Neuron (in vitro differentiated cells): ENCODE data around the gene TIMM9.
"Not testable (repeated sequence)": the region's sequence is repeated elsewhere in the genome, so short reads cannot be mapped to it uniquely, and the experiment has no call there.

ENCODE experiments used
- H2AFZ ChIP-seq: one replicate; pipeline ENCODE4 v1.6.1; 2013; ENCODE audit warnings: low read depth, mild to moderate bottlenecking, inconsistent platforms, low read length, moderate library complexity
- H3K27me3 ChIP-seq: one replicate; pipeline ENCODE4 v1.6.1; 2013; ENCODE audit warnings: low read length; ENCODE audit not compliant: insufficient read depth
- H3K36me3 ChIP-seq: one replicate; pipeline ENCODE4 v1.6.1; 2013; ENCODE audit warnings: low read length; ENCODE audit not compliant: insufficient read depth
- H3K4me1 ChIP-seq: one replicate; pipeline ENCODE4 v1.6.1; 2013; ENCODE audit warnings: low read length; ENCODE audit not compliant: insufficient read depth
- H3K4me3 ChIP-seq: 2 replicates; pipeline ENCODE4 v1.5.1; 2013; ENCODE audit warnings: mild to moderate bottlenecking, low read length, moderate library complexity
- H3K9me3 ChIP-seq: one replicate; pipeline ENCODE4 v1.6.1; 2013; ENCODE audit warnings: low read length

TIMM9 gene

DNA sequence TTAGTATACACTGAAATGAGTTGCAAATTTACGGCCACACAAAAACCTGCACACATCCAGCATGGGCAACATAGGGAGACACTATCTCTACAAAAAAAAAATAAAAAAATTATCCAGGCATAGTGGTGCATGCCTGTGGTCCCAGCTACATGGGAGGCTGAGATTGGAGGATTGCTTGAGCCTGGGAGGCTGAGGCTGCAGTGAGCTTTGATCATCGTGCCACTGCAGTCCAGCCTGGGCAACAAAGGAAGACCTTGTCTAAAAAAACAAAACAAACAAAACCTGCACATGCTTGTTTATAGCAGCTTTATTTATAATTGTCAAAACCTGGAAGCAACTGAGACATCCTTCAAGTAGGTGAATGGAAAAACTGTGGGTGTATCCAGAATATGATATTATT is 36.5 kb downstream of the TIMM9 start:
- Histone ChIP-seq H3K4me3 (no peak overlapping the region), H3K4me1 (no peaks in the 10 kb centered on the region), H3K36me3 (no peaks in the 10 kb centered on the region), H3K27me3 (no peaks in the 10 kb centered on the region), H2AFZ (no peak overlapping the region), H3K9me3 (no peaks in the 10 kb centered on the region)

DNA sequence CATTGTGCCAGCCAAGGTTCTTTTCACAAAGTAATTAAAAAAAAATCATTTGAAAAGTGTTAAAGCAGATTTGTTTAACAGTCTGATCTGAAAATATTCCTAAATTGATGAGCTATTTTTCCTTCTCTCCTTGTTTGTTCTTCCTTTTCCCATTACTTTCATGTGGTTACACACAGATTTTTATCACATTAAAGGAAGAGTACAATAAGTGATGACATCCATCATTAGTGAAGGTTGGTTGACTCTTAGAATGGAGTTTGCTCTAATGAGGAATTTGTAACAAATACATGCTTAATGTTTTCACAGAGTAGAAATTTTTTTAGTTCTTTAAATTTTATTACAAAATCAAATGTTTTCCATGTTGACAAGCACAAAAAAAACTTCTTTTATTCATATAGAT is 50.5 kb downstream of the TIMM9 start:
- Histone ChIP-seq H3K27me3 (no peaks in the 10 kb centered on the region), H3K36me3 (peaks cover 39% of the 10 kb centered on the region), H3K4me3 (no peak overlapping the region), H2AFZ (no peak overlapping the region), H3K9me3 (peaks cover 2% of the 10 kb centered on the region), H3K4me1 (no peaks in the 10 kb centered on the region)

DNA sequence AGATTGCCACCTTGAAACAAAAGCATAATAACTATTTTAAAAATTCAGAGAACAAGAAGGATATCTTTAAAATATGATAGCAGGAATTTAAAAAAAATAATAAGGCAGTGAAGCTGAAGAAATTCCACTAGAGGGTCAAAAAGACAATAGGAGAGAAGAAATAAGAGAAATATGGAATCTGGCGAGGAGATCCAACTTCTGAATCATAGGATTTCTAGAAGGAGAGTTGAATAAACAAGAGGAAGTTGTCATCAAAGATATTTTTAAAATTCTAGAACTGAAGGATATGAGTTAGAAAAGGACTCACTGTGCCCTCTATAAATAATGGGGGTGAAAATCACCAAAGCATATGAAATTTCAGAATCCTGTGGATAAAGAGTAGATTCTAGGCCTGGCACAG is 58.4 kb downstream of the TIMM9 start:
- Histone ChIP-seq H3K27me3 (no peaks in the 10 kb centered on the region), H3K36me3 (peaks cover 77% of the 10 kb centered on the region), H3K9me3 (no peaks in the 10 kb centered on the region), H3K4me1 (no peaks in the 10 kb centered on the region), H3K4me3 (no peak overlapping the region), H2AFZ (no peak overlapping the region)

DNA sequence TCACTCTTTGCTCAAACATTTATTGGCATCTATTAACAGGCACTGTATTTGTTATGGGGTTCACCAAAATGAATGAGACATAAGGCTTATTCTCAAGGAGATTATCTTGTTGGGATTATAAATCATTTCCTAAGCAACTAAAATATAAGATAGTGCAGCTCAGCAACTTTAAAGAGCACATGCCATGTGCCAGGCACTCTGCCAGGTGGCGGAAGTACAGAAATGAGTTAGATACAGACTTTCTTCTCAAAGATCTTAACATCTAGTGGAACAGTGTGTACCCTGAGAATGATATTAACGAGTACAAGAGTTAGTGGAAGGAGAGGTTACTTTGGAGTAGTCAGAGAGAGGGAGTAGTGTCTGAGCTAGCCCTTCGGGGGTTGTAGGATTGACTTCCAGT is 60.0 kb downstream of the TIMM9 start:
- H3K36me3 ChIP-seq = peaks cover 77% of the 10 kb centered on the region

DNA sequence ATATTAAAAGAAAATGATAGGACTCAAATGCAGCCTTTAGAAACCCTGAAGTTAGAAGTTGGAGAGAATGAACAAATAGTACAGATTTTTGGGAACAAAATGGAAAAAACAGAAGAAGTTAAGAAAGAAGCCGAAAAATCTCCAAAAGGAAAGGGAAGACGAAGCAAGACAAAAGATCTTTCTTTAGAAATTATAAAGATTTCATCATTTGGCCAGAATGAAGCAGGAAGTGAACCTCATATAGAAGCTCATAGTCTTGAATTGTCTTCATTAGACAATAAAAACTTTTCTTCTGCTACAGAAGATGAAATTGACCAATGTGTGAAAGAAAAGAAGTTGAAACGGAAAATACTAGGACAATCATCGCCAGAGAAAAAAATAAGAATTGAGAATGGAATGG is 63.0 kb downstream of the TIMM9 start:
- no peaks in the 10 kb centered on the region for H3K4me1 ChIP-seq
- no peaks in the 10 kb centered on the region for H3K27me3 ChIP-seq
- no peak overlapping the region for H3K4me3 ChIP-seq
- no peaks in the 10 kb centered on the region for H3K9me3 ChIP-seq
- no peak overlapping the region for H2AFZ ChIP-seq
- H3K36me3 ChIP-seq = peaks cover 79% of the 10 kb centered on the region

More for the DNA sequence above, 60.0 kb downstream of the TIMM9 start:
- Histone ChIP-seq H3K9me3 (no peaks in the 10 kb centered on the region), H3K4me1 (no peaks in the 10 kb centered on the region), H3K4me3 (no peak overlapping the region), H2AFZ (no peak overlapping the region), H3K27me3 (no peaks in the 10 kb centered on the region)

DNA sequence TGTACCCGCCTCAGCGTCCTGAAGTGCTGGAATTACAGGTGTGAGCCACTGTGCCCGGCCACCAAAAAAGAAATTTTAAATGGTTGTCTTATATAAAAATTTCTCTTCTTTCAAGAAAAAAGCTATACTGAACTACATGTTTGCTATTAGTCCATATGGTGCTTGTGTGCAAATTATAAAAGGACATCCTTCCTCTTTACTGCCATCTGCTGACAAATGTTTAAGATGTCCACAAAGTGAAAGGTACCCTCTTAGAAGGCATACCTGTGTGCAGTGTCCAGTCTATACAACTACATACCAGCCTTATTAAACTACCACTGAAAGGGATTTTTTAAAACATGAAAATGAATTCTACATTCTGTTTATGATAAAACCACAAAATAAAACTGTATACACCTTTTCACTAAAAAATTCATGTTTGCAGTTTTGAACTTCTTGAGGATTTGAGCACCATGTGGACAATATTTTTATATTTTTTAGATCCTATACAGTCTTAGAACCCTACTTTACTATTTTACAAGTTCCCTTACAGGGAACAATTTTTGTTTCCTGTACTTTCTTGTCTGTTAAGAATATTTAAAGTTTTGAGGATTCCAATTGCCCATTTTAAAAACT is 64.4 kb downstream of the TIMM9 start:
- H3K36me3 ChIP-seq = peaks cover 80% of the 10 kb centered on the region

DNA sequence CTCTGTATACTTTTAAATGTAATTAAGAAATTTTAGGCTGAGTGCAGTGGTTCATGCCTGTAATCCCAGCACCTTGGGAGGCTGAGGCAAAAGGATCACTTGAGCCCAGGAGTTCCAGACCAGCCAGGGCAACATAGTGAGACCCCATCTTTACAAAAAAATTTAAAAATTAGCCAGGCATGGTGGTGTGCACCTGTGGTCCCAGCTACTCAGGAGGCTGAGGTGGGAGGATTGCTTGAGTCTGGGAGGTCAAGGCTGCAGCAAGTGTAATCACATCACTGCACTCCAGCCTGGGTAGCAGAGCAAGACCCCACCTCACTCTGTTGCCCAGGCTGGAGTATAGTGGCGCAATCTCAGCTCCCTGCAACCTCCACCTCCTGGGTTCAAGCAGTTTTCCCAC is 65.1 kb downstream of the TIMM9 start:
- not testable (repeated sequence) for H3K9me3 ChIP-seq, H2AFZ ChIP-seq, H3K4me1 ChIP-seq, H3K27me3 ChIP-seq, H3K4me3 ChIP-seq
- H3K36me3 ChIP-seq = peaks cover 80% of the 10 kb centered on the region

More for the DNA sequence above, 64.4 kb downstream of the TIMM9 start:
- H2AFZ ChIP-seq = no peak overlapping the region
- H3K4me1 ChIP-seq = no peaks in the 10 kb centered on the region
- H3K27me3 ChIP-seq = no peaks in the 10 kb centered on the region
- H3K9me3 ChIP-seq = no peaks in the 10 kb centered on the region
- no peak overlapping the region for H3K4me3 ChIP-seq
